Activated B cell treated with CpG ODN at 0.5 μM for 24 hours (primary cell): ENCODE data around the gene SNPH. TPM values are rescaled to one million over a fixed set of nuclear protein-coding genes. Genes with fewer than 3 reads are reported as not detected.

Experiments used
- ATAC-seq: fragments of 200-7000 bp; cut with Tn5 transposase; one replicate; pipeline ENCODE4 v1.10.0; 2021; ENCODE audit warnings: low read depth, mild to moderate bottlenecking, moderate library complexity
- CTCF ChIA-PET: fragments of 350-600 bp; sonication (Branson Sonifier 250); formaldehyde crosslinking; loops from one replicate; lab custom pipeline; 2021; ENCODE audit warnings: antibody characterized with exemption; lab: Charles Lee
- POLR2A ChIA-PET: fragments of 350-600 bp; sonication (Branson Sonifier 250); formaldehyde crosslinking; loops from one replicate; lab custom pipeline; 2021; ENCODE audit warnings: antibody characterized with exemption; lab: Charles Lee
- DNase-seq: peaks from one replicate; pipeline ENCODE4 v3.0.0; 2022
- H3K27ac Mint-ChIP-seq: one replicate; pipeline ENCODE4 v1.8.0; 2020; ENCODE audit warnings: mixed read lengths
- H3K27me3 Mint-ChIP-seq: one replicate; pipeline ENCODE4 v1.8.0; 2021; ENCODE audit warnings: mixed read lengths
- H3K36me3 Mint-ChIP-seq: one replicate; pipeline ENCODE4 v1.8.0; 2021; ENCODE audit warnings: low read depth, mixed read lengths
- H3K4me1 Mint-ChIP-seq: one replicate; pipeline ENCODE4 v1.8.0; 2021; ENCODE audit warnings: mixed read lengths
- H3K4me3 Mint-ChIP-seq: one replicate; pipeline ENCODE4 v1.8.0; 2020; ENCODE audit warnings: mild to moderate bottlenecking, mixed read lengths
- H3K9me3 Mint-ChIP-seq: one replicate; pipeline ENCODE4 v1.8.0; 2020; ENCODE audit warnings: mixed read lengths
- intact Hi-C: fragments of 100-400 bp; cut with micrococcal nuclease; formaldehyde crosslinking; loops from one replicate; pipeline ENCODE4 v1.15.1; 2024
- total RNA-seq: library from RNA; stranded (reverse); gene quantifications from 2 replicates; pipeline ENCODE4 v1.2.3, GENCODE V29; 2022
- TF ChIP-seq, protein P1 (sequence below): fragments of 200-600 bp; IDR thresholded peaks from one replicate; pipeline ENCODE4 v1.8.0; 2022; ENCODE audit warnings: antibody characterized with exemption, mild to moderate bottlenecking

The SNPH gene
- total RNA-seq, 1 donor from 2014 or later = 0.86 TPM

DNA sequence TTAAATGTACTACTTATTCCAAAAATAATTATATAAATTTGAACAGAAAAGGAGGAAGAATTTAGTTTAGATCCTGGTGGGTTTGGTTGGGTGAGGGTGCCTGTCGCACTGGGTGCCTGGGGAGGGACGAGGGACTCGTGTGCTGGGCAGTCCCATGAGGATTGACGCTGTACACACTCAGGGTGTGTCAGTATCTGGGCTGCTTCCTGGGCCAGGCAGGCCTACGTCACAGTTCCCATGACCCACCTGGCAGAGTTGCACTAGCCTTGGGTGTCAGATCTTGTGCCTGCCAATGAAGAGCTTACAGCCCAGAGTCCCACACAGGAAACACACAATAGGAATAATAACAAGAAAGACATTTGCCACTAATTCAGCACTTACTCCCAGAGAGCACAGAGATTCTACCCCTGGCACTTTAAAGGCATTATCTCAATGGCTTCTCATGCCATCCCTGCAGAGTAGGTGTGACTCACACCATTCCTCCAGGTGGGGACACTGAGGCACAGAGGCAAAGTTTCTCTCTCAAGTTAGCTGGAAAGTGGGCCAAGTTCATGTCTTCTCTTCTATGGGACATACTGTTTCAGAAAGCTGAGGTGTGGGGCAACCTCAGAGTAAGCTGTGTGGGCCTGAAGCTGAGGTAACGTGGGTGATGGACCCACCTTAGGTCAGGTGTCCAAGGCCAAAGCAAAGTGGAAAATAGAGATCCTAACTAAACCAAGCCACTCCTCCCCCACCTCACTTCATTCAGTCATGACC, 64.2 kb downstream of the SNPH start:
- no peaks in the 10 kb centered on the region for H3K27me3 Mint-ChIP-seq
- TF ChIP-seq, protein P1, sequence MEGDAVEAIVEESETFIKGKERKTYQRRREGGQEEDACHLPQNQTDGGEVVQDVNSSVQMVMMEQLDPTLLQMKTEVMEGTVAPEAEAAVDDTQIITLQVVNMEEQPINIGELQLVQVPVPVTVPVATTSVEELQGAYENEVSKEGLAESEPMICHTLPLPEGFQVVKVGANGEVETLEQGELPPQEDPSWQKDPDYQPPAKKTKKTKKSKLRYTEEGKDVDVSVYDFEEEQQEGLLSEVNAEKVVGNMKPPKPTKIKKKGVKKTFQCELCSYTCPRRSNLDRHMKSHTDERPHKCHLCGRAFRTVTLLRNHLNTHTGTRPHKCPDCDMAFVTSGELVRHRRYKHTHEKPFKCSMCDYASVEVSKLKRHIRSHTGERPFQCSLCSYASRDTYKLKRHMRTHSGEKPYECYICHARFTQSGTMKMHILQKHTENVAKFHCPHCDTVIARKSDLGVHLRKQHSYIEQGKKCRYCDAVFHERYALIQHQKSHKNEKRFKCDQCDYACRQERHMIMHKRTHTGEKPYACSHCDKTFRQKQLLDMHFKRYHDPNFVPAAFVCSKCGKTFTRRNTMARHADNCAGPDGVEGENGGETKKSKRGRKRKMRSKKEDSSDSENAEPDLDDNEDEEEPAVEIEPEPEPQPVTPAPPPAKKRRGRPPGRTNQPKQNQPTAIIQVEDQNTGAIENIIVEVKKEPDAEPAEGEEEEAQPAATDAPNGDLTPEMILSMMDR = no peak
- ChIA-PET CTCF (interaction anchor here (1.9 kb wide), 1 partner anchor 173 kb away, joined by 4 read pairs; no protein-coding TSS in a partner anchor), POLR2A (interaction anchor here (0.5 to 1.1 kb wide), 5 partner anchors 56 to 1279 kb away, joined by 3 to 4 read pairs (median 3); partner anchors contain the start of gene FKBP1A)
- DNase-seq = peak; percentile 23
- no peak overlapping the region for H3K4me3 Mint-ChIP-seq
- intact Hi-C loops = no loop called here
- no peaks in the 10 kb centered on the region for H3K9me3 Mint-ChIP-seq
- peaks cover 52% of the 10 kb centered on the region for H3K4me1 Mint-ChIP-seq
- peaks cover 42% of the 10 kb centered on the region for H3K36me3 Mint-ChIP-seq
- peak overlapping the region; percentile 88 for H3K27ac Mint-ChIP-seq
- peak; percentile 59 for ATAC-seq

DNA sequence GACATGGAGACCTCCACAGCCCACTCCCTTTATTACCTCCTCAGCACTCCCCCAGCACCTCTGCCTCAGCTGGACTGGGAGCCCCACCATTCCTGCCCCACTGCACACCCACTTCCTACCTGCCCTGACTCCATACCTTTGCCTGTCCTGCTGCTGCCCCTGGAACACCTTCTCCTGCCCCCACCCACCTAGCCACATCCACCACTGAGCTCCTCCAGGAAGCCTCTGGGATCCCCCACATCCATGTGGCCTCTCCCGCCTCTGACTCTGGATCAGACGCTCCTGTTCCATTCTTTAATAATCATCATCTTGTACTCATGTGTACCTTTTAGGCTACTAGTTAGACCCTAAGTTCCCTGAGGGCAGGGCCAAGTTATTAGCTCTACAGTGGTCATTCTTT, 65.0 kb downstream of the SNPH start:
- H3K27me3 Mint-ChIP-seq = no peaks in the 10 kb centered on the region
- H3K36me3 Mint-ChIP-seq = peaks cover 42% of the 10 kb centered on the region
- no peak overlapping the region for H3K4me3 Mint-ChIP-seq
- DNase-seq (peak; percentile 8), ATAC-seq (no peak)
- H3K27ac Mint-ChIP-seq = no peak overlapping the region
- no peaks in the 10 kb centered on the region for H3K9me3 Mint-ChIP-seq
- ChIA-PET CTCF (no interaction called here), POLR2A (no interaction called here)
- peaks cover 59% of the 10 kb centered on the region for H3K4me1 Mint-ChIP-seq
- TF ChIP-seq, protein P1 = no peak
- intact Hi-C loops = no loop called here

DNA sequence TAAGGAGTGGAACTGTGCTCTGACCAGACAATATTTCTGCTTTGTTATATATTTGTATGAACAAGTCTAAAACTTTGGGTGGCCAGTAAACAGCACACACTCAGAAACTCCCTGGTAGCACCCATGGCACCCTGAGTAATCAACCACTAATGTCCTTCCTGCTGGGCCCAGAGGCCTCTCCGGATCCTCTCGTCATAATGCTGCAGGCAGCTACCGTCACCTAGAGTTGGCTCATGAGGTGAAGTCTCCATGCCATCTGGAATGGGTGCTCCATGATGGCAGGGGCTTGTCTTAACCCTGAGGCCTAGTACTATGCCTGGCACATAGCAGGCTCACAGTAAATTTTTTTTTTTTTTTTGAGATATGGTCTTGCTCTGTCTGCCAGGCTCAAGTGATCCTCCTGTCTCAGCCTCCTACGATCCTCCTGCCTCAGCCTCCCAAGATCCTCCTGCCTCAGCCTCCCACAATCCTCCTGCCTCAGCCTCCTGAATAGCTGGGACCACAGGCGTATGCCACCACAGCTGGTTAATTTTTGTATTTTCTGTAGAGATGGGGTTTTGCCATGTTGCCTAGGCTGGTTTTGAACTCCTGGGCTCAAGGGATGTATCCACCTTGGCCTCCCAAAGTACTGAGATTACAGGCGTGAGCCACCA, 65.8 kb downstream of the SNPH start:
- no peak overlapping the region for H3K4me3 Mint-ChIP-seq
- no peaks in the 10 kb centered on the region for H3K9me3 Mint-ChIP-seq
- no peak overlapping the region for H3K27ac Mint-ChIP-seq
- H3K27me3 Mint-ChIP-seq = no peaks in the 10 kb centered on the region
- TF ChIP-seq, protein P1 = no peak
- ATAC-seq (no peak), DNase-seq (no peak)
- ChIA-PET POLR2A (interaction anchor here (0.6 to 0.8 kb wide), 2 partner anchors 10 to 1011 kb away, joined by 3 read pairs; no protein-coding TSS in a partner anchor), CTCF (interaction anchor here (1.3 kb wide), 1 partner anchor 172 kb away, joined by 4 read pairs; no protein-coding TSS in a partner anchor)
- H3K4me1 Mint-ChIP-seq = peaks cover 66% of the 10 kb centered on the region
- peaks cover 42% of the 10 kb centered on the region for H3K36me3 Mint-ChIP-seq
- intact Hi-C loops = no loop called here

DNA sequence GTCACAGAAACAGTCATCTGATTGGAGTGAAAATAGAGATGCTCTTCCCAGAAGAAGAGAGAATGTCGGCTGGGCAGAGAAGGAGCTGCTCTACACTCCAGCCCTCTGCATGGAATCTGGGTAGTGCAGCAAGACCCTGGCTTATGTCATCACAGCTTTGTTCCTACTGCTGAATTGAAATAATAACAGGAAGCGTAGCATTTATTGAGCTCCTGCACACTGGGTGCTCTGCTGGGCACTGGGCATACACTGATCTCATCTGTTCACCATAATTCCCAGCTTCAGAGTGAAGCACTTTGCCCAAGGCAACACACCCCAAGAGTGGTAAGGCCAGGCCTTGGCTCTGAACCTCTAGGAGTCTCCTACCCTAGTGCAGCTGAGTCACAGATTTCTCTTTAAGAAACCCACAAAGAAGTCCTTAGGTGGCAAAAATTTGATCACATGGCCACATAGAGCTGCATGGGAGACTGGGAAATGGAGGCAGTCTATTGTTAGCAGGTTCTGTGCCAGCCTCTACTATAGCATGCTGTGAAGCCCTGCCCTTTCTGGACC, 66.7 kb downstream of the SNPH start:
- no peaks in the 10 kb centered on the region for H3K9me3 Mint-ChIP-seq
- H3K27ac Mint-ChIP-seq = no peak overlapping the region
- H3K4me3 Mint-ChIP-seq = no peak overlapping the region
- DNase-seq = peak; percentile 3
- TF ChIP-seq, protein P1 = no peak
- no peaks in the 10 kb centered on the region for H3K27me3 Mint-ChIP-seq
- POLR2A ChIA-PET = interaction anchor here (0.8 kb wide), 1 partner anchor 10 kb away, joined by 3 read pairs; no protein-coding TSS in a partner anchor
- intact Hi-C loops = no loop called here
- H3K36me3 Mint-ChIP-seq = peaks cover 40% of the 10 kb centered on the region
- no peak for ATAC-seq
- CTCF ChIA-PET = interaction anchor here (0.6 to 1.3 kb wide), 2 partner anchors 19 to 171 kb away, joined by 3 to 4 read pairs; no protein-coding TSS in a partner anchor
- peaks cover 62% of the 10 kb centered on the region for H3K4me1 Mint-ChIP-seq
